ENCODE results near the gene CRACR2B.

- TF ChIP-seq, protein P1, sequence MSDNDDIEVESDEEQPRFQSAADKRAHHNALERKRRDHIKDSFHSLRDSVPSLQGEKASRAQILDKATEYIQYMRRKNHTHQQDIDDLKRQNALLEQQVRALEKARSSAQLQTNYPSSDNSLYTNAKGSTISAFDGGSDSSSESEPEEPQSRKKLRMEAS (IDR thresholded peaks at IDR 0.05), result no peak
- TF ChIP-seq POLR2AphosphoS5 (IDR thresholded peaks at IDR 0.05; ENCODE audit: low read depth, low read length) (no peak), EP300 (IDR thresholded peaks at IDR 0.05; ENCODE audit: borderline replicate concordance in 1 of 2, low read depth in 2 of 2, low read length in 2 of 2) (no peak), PHF8 (conservative IDR thresholded peaks at IDR 0.05; ENCODE audit: low read depth, low read length) (no peak), TAF1 (IDR thresholded peaks at IDR 0.05; ENCODE audit: low read depth, low read length) (no peak), CTCF (IDR thresholded peaks at IDR 0.05; ENCODE audit: control extremely low read depth in 1 of 3, insufficient read depth in 1 of 3, low read depth in 1 of 3, low read length in 3 of 3) (no peak), TCF12 (IDR thresholded peaks at IDR 0.05; ENCODE audit: low read depth, low read length) (no peak), CBX8 (IDR thresholded peaks at IDR 0.05; ENCODE audit: borderline replicate concordance, low read depth, low read length) (no peak)
Measured at GRCh38 chr11:829176-829846, 1.6 kb downstream of the CRACR2B start.

All from H1 (cell line).